AG04449 (cell line): ENCODE data around the gene MKNK2.
"Not testable (repeated sequence)": the region's sequence is repeated elsewhere in the genome, so short reads cannot be mapped to it uniquely, and the experiment has no call there.

Experiments
- CTCF ChIA-PET: fragments of 350-600 bp; formaldehyde crosslinking; extraction: SDS; loops from one replicate; lab custom pipeline; 2021; ENCODE audit warnings: antibody characterized with exemption; lab: Yijun Ruan, JAX
- POLR2A ChIA-PET: fragments of 400-600, 350-600 bp; formaldehyde crosslinking; extraction: SDS; loops from one replicate; lab custom pipeline; 2020; ENCODE audit warnings: antibody characterized with exemption, inconsistent platforms; lab: Yijun Ruan, JAX
- DNase-seq: peaks from one replicate; pipeline ENCODE4 v3.0.0-alpha.2; 2010; ENCODE audit warnings: low read depth, low spot score
- H3K4me3 ChIP-seq: 2 replicates; pipeline ENCODE4 v1.5.1; 2011; ENCODE audit warnings: low read depth, mild to moderate bottlenecking, control low read depth, low read length
- TF ChIP-seq, protein P1 (sequence below): IDR thresholded peaks from one replicate; pipeline ENCODE4 v1.5.1; 2011; ENCODE audit warnings: mild to moderate bottlenecking, moderate library complexity, low read length, control low read depth, inconsistent platforms; ENCODE audit not compliant: insufficient read depth; ENCODE audit errors: missing control alignments

Gene MKNK2

GRCh38 chr19:2097203-2097885, 46.3 kb upstream of the MKNK2 start:
- H3K4me3 ChIP-seq = peak overlapping the region; percentile 57
- CTCF ChIA-PET = interaction anchor here (0.9 to 2.0 kb wide), 2 partner anchors 78 to 143 kb away, joined by 3 to 10 read pairs; no protein-coding TSS in a partner anchor
- TF ChIP-seq, protein P1, sequence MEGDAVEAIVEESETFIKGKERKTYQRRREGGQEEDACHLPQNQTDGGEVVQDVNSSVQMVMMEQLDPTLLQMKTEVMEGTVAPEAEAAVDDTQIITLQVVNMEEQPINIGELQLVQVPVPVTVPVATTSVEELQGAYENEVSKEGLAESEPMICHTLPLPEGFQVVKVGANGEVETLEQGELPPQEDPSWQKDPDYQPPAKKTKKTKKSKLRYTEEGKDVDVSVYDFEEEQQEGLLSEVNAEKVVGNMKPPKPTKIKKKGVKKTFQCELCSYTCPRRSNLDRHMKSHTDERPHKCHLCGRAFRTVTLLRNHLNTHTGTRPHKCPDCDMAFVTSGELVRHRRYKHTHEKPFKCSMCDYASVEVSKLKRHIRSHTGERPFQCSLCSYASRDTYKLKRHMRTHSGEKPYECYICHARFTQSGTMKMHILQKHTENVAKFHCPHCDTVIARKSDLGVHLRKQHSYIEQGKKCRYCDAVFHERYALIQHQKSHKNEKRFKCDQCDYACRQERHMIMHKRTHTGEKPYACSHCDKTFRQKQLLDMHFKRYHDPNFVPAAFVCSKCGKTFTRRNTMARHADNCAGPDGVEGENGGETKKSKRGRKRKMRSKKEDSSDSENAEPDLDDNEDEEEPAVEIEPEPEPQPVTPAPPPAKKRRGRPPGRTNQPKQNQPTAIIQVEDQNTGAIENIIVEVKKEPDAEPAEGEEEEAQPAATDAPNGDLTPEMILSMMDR = no peak
- DNase-seq = no peak
- POLR2A ChIA-PET = no interaction called here

GRCh38 chr19:2096480-2097202, 45.6 kb upstream of the MKNK2 start, which contains the start of gene IZUMO4:
Gene IZUMO4 (plus strand): TSS chr19:2096915. CDS start chr19:2096946, 31 bp downstream.
- CTCF ChIA-PET = interaction anchor here (1.5 to 2.0 kb wide), 2 partner anchors 9 to 77 kb away, joined by 5 to 10 read pairs; no protein-coding TSS in a partner anchor
- peak; percentile 64 for DNase-seq
- TF ChIP-seq, protein P1 = peak; percentile 67
- H3K4me3 ChIP-seq = peak within 1 kb of the TSS; percentile 75
- POLR2A ChIA-PET = no interaction called here

- ChIA-PET CTCF (interaction anchor here (0.7 to 3.0 kb wide), 5 partner anchors 9 to 166 kb away, joined by 3 to 15 read pairs (median 5); no protein-coding TSS in a partner anchor), POLR2A (no interaction called here)
- peak within 1 kb of the TSS; percentile 75 for H3K4me3 ChIP-seq
- DNase-seq = peak; percentile 54
- TF ChIP-seq, protein P1 = peak; percentile 69
Measured at GRCh38 chr19:2096034-2096479, 45.0 kb upstream of the MKNK2 start, which contains the start of gene MOB3A. Gene MOB3A (minus strand): TSS chr19:2096326. CDS start chr19:2078560, 17,766 bp downstream.

GRCh38 chr19:2091926-2092525, 41.0 kb upstream of the MKNK2 start:
- DNase-seq, H3K4me3 ChIP-seq: not testable (repeated sequence)
- ChIA-PET POLR2A (interaction anchor here (0.7 kb wide), 1 partner anchor 9 kb away, joined by 3 read pairs; no protein-coding TSS in a partner anchor), CTCF (interaction anchor here (1.0 to 2.6 kb wide), 6 partner anchors 10 to 123 kb away, joined by 3 to 8 read pairs (median 4); no protein-coding TSS in a partner anchor)

DNA sequence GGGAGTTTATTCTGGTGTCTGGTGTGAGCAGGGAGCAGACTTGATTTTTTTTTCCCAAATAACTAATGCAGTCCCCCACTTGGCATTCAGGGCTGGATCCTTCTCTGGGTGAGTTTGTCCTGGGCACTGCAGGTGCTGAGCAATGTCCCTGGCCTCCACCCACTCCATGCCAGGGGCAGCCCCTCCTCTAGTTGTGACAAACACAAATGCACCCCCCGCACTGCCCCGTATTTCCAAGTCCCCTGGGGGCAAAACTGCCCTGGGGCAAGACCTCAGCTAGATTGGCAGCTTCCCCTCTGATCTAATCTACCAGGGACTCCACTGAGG, 38.6 kb upstream of the MKNK2 start:
- TF ChIP-seq, protein P1 = no peak
- CTCF ChIA-PET = interaction anchor here (0.8 kb wide), 1 partner anchor 160 kb away, joined by 3 read pairs; no protein-coding TSS in a partner anchor
- POLR2A ChIA-PET = no interaction called here
- no peak overlapping the region for H3K4me3 ChIP-seq
- DNase-seq = no peak

GRCh38 chr19:2089001-2089711, 38.1 kb upstream of the MKNK2 start:
- ChIA-PET POLR2A (no interaction called here), CTCF (interaction anchor here (0.8 to 1.7 kb wide), 2 partner anchors 19 to 160 kb away, joined by 3 to 9 read pairs; no protein-coding TSS in a partner anchor)
- no peak overlapping the region for H3K4me3 ChIP-seq
- TF ChIP-seq, protein P1 = no peak
- no peak for DNase-seq
